GM21390 (cell line): ENCODE measurements around the gene EIF4H.
"Not testable (repeated sequence)": the region's sequence is repeated elsewhere in the genome, so short reads cannot be mapped to it uniquely, and the experiment has no call there.

ENCODE experiments used
- ATAC-seq: cut with Tn5 transposase; IDR thresholded peaks from one replicate; pipeline ENCODE4 v1.9.1; 2021; ENCODE audit not compliant: unreplicated experiment

Gene EIF4H

DNA sequence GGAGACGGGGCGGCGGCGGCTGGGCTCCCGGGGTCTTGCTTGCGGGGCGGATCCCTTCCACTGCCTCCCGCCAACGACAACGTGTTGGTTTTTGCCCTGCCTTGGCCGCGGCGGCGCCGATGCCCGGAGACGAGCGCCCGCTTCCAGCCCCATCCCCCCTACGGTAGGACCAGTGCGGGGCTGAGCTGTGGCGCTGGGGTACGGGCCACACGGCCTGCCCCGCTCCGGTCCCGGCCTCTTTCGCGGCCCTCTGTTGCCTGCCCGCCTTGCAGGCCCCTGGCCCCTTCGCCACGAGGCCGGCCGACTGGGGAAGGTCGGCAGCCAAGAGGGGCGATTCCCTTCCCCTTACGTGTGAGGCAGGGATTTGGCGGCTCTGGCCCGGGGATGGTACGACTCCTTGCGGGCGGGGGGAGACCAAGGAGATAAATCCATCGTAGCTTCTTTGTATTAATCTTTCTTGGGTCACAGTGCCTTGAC lies 488 bp downstream of the EIF4H start:
- peak; percentile 16 for ATAC-seq

DNA sequence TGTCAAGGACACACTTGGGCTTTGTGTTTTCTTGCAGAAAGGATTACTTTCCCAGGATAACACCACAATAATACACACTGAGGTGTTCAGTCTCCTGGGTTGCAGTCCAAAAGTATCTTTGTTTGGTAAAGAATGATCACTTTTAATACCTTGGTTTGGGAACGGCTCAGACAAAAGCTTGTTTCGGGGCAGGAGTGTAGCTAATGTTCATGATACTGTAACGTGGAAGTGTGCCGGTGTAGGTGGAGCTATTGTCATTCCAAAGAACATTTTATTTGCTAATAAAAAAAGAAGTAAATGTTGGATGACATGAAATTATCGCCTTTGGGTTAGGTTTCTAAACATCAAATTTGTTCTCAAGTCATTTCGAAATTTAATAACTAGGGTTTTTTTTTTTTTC lies 1.2 kb downstream of the EIF4H start:
- ATAC-seq = no peak

DNA sequence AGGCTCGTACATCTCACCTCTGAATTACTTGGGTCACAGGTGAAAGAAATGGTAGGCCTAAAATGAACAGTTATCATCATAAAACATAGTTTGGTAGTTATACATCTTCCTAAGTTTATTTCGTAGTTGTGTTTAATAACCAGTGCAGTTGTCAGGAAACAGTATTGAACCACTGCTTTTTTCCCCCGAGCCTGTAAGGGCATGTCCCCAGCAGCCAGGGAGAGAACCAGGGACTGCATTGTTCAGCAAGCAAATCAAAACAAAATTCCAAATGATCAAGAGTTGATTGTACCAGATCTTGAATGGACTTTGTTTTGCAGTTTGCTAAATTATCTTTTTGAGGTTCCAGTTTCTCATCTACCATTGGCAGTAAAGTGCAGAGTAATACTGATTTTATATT lies 2.4 kb downstream of the EIF4H start:
- no peak for ATAC-seq

DNA sequence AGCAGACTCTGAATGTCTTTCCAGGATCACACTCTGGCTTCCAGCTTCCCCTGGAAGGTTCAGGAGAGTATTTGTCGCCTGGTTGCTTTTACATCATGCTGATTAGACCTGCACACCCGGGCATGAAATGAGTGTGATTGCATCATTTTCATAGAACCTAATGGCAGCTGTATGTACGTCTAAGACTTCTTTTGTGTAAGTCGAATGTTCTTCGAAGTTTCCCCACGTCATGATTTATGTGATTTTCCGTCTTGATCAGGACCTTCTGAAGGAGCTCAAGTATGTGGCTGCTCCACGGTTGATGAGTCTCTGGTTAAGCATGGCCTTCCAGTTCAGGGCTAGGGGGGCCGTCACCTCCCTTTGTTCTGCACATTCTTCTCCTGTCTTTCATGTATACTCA lies 4.5 kb downstream of the EIF4H start:
- no peak for ATAC-seq

DNA sequence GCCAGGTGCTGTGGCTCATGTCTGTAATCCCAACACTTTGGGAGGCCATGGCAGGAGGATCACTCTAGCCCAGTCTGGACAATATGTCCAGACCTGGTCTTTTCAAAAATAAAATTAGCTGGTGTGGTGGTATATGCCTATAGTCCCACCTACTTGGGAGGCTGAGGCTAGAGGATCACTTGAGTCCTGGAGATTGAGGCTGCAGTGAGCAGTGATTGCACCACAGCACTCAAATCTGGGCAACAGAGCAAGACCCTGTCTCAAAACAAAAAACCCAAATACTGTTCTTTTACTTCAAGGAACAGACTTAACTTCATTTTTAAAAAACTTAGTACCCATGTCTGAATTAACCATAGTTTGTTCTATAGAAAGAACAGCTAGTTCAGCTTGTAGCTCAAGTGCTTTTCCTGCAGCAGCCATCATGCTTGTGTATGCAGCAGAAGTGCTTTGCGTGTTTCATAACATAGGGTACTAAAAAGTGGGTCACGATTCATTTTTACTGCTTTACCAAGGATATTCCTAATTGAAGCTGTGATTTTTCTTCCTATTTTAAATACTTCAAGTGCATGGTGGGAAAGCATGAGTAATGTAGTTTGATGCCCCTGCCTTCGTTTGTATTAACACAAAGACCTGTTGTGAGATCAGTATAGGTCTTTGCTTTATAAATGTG lies 5.9 kb downstream of the EIF4H start:
- ATAC-seq = no peak

DNA sequence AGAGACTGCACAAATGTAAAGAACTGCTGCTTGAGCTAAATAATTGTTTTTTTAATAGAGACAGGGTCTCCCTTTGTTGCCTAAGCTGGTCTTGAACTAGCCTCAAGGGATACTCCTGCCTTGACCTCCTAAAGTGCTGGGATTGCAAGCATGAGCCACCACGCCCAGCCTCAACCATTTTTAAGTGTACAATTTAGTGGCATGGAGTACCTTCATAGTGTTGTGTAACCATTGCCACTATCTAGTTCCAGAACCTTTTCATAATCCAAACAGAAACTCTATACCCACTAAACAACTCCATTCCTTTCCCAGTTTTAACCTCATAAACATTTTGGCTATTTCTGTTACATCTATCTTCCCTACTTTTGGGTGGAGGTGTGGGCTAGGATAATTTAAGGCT lies 6.7 kb downstream of the EIF4H start:
- ATAC-seq = no peak

DNA sequence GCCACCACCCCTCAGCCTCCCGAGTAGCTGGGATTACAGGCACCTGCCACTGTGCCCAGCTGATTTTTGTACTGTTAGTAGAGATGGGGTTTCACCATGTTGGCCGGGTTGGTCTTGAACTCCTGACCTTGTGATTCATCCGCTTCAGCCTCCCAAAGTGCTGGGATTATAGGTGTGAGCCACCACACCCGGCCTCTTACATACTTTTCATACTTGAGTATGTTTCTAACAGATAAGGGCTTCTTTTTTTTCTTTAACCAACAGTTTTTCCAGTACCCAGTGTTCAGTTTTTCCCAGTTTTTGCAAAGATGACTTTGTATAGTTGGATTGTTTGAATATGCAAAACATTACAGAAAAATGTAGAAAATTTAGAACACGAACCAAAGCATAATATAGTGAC lies 7.7 kb downstream of the EIF4H start:
- no peak for ATAC-seq

DNA sequence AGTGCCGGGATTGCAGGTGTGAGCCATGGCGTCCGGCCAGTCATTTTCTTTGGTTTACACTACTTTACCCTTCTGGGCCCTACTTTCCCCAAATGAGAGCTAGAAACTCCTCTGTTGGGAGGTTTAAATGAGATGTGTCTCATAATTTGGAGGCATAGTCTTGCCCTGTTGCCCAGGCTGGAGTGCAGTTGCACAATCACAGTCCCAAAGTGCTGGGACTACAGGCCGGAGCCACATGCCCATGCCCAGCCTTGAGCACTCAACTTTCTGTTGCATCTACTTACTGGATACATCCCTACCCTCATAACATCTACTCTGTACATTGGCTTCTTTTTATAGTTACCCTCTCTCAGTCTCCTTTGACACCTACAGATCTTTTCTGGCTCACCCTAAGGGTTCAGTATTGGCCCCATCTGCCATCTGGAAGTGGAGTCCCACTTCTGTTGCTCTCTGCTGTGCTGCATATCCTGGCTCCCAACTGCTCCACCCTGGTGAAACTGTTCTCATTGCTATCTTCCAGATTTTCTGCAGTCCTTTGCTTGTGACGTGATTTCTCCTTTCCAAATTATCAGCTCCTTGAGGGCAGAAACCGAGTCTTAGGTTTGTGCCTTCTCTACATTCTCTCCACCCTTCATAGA lies 8.4 kb downstream of the EIF4H start:
- ATAC-seq = no peak

DNA sequence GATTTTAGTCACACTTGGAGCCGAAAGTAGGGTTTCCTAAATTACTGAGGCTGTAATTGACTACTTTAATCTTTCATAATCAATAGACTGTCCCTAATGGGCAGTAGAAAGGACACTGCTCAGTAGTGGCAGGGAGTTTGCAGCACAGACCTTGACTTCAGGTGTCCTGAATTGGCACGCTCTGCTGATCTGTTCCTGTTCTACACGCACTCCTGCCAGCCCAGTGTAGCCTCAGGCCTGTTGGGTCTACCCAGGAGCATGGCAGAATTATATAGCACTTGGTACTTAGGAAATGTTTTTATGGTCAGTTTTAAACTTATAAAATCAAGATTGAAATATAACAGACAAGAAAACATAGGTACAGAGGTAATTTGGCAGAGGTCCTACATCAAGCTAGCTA lies 9.0 kb downstream of the EIF4H start:
- ATAC-seq = no peak

DNA sequence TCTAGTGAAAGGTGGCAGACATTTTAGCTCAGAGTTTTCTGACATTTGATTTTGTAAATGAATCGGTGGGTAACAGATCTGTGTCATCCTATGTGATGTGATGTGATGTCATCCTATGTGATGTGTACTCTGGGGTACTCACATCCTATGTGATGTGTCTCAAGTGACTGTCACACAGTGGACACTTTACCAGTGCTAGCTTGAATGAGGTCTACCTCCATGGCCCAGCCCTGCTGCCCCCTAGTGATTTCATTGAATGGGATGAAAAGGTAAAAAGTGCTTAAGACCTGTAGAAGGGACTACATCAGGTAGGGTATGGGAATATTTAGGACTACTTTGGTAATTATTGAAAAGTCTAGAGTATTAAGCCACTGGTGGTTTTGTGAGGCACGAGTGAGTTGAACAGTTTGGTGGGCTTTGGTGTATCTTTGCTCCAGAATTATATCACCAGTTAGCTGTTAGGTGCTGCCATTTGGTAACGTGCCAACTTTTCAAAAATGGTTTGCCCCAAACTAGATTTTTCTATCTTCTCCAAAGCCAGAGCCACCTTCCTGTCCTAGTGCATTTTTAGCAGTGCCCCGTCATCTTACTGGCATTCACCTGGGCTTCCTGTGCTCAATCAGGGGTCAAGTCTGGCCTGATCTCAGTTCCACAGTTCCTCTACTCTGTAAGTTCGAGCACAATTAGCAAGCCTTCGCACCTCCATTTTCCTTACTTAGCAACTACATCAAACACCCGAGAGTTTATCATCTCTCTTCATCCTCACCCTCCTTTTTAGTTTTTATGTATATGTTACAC lies 9.7 kb downstream of the EIF4H start:
- ATAC-seq = no peak

DNA sequence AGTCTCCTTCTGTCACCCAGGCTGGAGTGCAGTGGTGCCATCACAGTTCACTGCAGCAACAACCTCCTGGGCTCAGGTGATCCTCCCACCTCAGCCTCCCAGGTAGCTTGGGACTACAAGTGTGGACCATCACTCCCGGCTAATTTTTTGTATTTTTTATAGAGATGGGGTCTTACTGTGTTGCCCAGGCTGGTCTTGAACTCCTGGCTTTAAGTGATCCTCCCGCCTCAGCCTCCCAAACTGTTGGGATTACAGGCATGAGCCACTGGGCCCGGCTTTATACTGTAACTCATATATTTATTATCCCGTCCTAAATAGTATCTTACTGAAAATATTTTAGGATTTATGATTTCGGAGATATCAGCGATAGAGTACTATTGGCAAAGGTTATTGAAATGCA lies 10.9 kb downstream of the EIF4H start:
- no peak for ATAC-seq

DNA sequence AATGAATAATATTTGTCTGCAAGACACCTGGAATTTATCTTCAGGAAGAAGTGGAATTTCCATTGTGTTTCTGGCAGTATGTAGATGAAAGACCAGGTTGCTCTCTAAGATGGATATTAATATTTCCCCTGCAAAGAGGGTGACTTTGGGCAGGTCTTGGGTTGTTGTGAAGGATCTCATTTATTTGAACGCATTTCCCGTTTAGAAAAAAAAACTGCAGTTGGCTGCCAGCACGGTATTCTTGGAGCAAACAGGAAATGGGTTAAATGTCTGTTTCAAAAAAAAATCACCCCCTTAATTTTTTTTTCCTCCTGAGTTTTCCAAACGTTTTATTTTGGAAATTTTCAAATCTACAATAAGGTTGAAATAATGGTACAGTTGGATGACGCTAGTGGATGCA lies 11.5 kb downstream of the EIF4H start:
- ATAC-seq = no peak

DNA sequence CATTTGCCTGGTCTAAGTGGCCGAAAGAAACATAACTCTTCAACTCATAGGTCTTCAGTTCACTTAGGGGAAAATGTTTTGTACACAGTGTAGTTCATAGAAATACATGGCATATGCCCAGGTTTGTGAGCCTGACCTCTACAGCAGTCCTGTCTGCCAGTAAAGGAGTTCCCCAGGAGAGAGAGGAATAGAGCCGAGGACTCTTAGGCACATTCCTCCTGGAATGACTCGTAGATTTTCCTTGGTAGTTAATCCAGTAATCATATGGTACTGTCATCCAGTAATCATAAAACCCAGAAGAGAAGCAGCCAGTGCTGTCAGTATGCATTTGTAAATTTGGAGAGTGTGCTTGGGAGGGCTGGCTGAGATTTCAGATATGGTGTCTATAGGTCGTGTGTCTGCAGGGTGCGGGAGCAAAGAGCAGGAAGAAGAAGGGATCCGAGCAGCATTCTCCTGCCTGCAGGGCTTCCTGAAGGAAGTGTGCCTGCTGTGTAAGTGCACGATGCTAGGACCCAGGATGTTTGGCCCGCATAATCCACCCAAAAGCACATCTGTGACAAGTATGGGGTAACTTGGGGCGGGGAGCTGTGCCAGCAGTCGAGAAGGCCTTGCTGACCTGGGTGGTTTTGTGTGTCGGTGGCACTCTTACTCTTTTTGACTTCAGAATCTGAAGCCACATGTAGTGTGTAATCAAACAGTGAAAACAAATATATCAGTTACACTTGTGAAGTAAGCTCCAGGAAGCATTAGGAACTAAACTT lies 13.9 kb downstream of the EIF4H start:
- no peak for ATAC-seq

DNA sequence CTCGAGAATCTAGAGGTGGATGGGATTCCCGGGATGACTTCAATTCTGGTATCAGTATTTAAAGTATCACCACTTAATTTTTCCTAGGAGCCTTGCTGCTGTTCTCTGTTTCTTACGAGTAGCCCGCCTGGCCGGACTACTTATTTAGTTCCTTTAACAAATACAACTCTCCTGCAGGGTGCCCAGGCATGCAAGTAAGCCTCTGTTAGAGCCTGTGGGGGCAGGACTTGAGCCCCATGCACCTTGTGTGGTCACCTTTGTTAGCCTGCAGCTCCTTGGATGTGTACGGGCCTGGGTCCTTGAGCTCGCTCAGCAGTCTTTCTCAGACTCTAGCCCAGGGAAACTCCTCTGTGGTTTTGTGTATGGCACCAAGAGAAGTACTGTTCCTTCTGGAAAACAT lies 16.1 kb downstream of the EIF4H start:
- no peak for ATAC-seq

DNA sequence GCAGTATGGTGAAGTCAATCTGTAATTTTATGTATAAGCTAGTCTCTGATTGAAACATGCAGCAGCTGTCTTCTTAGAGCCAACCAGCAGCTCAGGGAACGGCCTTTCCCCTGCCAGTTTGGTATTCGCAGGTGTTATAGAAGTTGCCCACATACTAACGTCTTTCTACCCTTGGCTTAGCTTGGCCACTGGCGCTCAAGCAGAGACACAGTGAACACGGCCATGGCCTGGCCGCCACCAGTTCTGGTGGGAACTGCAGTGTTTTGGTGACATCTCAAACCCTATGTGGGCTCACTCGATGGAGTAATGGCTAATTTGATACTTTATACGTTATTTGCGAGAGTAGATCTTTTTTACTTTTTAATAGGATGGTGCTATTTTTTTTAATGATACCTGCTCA lies 17.1 kb downstream of the EIF4H start:
- ATAC-seq = no peak

DNA sequence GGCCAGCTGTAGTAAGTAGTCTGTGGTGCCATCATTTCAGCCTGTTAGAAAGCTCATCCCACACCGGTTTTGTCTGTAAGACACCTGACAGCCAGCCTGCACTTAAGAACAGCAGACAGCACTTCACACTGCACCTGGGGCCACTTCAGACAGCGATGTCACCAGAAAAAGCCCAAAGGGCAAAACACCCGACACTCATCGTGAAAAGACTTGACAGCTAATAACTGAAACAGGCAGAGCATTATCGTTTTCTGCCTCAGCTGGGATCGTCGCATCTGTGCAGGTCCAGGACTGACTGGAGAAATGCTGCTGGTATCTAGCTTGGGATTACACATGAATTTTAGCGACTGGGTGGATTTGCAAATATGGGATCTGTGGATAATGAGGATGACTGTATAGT lies 18.9 kb downstream of the EIF4H start:
- no peak for ATAC-seq

DNA sequence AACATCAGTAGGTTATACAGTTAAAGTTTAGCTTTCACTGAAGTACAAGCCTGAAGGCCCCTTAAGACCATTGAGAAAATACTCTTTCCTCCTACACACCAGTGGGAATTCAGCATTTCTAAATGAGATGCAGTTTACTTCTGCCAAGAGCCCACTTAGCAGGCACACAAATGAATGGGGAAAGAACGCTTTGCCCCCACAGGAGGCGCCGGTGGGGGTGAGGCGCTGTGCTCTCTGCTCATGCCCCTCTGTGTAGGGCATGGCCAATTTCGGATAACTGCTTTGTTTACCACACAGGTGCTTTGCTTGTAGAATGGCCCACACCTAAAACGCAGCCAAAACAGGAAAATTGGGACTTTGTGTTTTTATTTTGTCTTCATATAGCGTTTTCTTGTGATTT lies 19.8 kb downstream of the EIF4H start:
- ATAC-seq = no peak

DNA sequence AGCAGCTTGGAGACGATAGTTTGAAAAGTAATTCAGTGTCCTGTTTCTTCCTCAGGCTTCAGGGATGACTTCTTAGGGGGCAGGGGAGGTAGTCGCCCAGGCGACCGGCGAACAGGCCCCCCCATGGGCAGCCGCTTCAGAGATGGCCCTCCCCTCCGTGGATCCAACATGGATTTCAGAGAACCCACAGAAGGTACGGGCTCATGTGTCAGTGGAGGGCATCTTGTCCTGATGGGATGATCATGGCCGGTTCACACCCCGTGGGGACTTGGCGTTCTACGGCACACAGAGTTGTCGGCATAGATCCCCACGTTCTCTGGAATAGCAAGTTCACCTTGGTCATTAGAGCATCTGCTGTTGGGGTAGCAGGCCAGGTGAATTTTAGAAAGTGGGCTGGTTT lies 20.5 kb downstream of the EIF4H start:
- ATAC-seq = no peak

DNA sequence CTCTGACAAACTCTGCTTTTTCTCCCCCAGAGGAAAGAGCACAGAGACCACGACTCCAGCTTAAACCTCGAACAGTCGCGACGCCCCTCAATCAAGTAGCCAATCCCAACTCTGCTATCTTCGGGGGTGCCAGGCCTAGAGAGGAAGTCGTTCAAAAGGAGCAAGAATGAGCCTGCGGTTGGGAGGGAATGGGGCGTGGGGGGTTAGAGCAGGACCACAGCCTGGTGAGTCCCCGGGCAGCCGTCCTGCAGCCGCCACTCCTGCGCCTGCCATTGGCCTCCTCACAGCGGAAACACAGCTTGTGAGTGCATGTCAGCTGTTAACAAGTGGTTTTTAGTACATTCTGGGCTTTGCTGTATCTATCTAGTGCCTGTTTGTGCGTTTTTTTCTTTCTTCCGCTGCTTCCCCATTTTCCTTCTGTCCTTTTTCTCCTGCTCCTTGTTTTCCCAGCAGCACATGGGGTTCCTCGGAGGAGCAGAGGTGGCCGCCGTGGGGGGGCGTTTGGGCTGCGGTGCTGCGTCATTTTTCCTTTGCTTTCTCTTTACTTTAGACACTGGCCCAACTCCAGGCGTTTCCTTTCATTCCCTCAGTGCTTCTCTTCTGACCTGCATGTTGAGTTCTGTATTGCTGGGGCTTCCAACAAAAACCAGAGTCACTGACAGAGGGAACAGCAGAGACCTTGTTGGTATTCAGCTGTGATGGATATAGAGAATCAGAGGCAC lies 21.1 kb downstream of the EIF4H start:
- not testable (repeated sequence) for ATAC-seq

DNA sequence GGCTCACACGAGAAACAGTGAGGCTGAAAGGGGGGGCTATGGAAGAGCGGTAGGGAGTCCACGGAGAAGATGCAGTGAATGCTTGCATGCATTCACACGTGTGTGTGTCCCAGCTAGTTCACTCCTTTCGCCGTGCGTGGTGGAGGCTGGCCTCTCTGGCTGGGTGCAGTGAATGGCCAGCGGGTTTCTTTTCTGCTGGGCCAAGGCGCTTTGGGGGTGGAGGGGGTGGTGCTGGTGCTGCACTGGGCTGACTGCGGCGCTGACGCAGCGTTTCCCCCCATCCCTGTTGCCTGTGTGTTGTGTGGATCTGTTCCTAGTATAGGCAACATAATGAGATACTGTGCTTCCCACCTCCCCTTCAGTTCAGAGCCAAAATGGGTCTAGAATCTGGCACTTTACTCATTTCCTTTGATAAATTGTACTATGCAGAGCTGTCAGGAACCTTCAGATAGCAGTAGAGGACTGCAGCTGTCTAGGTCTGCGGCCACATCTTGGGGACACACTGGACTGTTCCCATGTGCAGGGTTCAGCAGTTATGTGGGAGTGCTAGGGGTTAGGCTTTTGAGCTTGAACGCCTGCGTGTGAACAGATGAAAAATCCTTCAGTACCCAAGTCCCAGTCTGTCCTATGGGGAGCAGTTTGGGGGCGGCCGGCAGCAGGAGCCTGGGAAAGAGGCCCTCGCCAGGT lies 22.0 kb downstream of the EIF4H start:
- not testable (repeated sequence) for ATAC-seq
